Gastrocnemius medialis (tissue), 4 donors: ENCODE results near the gene UMPS.

Experiments
- CTCF ChIP-seq, 5 experiments: fragments of 450-650 bp in 3 of 5; fragments of 200-600 bp in 2 of 5; sonication (generic) in 2 of 5; IDR thresholded peaks in 4 of 5; conservative IDR thresholded peaks in 1 of 5; 1 replicate in 4 of 5; 2 replicates in 1 of 5; pipeline ENCODE4 v1.5.1; 2016 to 2019; ENCODE audit warnings: antibody characterized with exemption in 5 of 5, mild to moderate bottlenecking in 3 of 5, moderate library complexity in 3 of 5
- POLR2A ChIP-seq, 2 donors: fragments of 450-650 bp; IDR thresholded peaks; one replicate each; pipeline ENCODE4 v1.6.1; 2017; ENCODE audit warnings: antibody characterized with exemption in 2 of 2, mild to moderate bottlenecking in 2 of 2, moderate library complexity in 2 of 2

- TF ChIP-seq CTCF (IDR thresholded peaks at IDR 0.05 in 4 of 5, conservative IDR thresholded peaks at IDR 0.05 in 1 of 5) (no peak), POLR2A (IDR thresholded peaks at IDR 0.05) (no peak)
Observed at GRCh38 chr3:124774841-124775402, 44.7 kb downstream of the UMPS start.
